DMS114 treated with DMSO at 0.1 percent for 48 hours (cell line): ENCODE results near the gene CEACAM5.
A peak's percentile ranks its signal among the peaks of the same experiment; 100 is the strongest.

Experiments used
- DNase-seq: peaks from one replicate; lab custom pipeline; 2025; ENCODE audit not compliant: unreplicated experiment; lab: John Stamatoyannopoulos, UW

Gene CEACAM5

DNA sequence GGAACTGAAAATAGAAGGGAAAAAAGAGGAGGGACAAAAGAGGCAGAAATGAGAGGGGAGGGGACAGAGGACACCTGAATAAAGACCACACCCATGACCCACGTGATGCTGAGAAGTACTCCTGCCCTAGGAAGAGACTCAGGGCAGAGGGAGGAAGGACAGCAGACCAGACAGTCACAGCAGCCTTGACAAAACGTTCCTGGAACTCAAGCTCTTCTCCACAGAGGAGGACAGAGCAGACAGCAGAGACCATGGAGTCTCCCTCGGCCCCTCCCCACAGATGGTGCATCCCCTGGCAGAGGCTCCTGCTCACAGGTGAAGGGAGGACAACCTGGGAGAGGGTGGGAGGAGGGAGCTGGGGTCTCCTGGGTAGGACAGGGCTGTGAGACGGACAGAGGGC lies at the start of gene CEACAM5:
Gene CEACAM5 (plus strand): TSS at position 146 of the 400 bp plus-strand sequence. CDS start 106 bp downstream, at position 252.
- DNase-seq, result no peak

DNA sequence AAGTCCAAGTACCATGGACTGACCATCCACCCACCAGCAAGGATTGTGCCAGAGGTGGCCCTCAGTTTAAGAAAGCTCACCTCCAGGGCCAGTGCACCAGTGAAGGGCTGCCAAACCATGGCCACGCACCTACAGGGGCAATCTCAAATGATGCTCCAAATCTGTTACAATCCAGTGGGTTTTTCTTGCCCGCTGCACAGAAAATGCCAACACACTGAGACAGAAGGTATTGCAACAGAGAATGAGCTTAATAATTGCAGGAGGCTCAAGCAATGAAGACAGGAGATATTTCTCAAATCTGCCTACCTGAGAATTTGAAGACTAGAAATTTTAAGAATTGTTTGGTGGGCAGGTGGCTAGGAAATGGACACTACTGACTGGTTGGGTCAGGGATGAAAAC lies 42.4 kb upstream of the CEACAM5 start:
- no peak for DNase-seq

DNA sequence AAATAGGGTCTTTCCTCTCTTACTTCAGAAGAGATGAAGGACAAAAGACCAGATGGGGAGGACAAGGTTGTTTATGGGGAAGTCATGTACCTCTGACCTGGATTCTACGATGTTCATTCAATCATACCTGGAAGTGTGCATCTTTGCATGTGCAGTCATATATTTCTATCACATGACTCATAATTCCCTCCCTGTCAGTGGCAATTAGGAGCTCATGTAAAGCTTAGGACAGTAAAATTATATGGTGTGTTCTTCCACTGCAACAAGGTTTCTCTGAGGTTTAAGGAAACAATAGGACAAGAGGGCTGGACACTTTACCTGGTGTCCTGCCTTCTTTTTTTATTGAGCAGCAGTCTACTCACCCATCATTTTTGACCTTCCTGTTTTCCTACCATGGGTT lies 40.1 kb upstream of the CEACAM5 start:
- no peak for DNase-seq

DNA sequence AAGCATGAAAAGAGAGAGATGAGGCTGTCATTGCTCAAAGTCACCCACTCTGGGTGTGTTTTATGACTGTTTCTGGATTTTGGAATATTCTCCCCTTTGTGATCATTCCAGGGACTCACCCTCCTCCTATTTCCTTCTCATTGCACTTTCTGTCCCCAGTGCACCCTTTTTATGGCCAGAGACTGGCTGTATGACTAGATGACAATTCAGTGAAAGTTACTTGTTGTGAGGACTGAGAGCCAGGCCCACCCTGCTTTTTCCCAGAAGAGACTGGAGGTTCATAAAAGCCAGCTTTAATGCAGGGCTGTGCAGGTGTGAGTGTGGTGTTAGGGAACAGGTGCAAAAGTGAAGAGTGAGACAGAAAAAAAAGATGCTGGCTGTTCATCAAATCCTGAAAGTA lies 37.7 kb upstream of the CEACAM5 start:
- no peak for DNase-seq

DNA sequence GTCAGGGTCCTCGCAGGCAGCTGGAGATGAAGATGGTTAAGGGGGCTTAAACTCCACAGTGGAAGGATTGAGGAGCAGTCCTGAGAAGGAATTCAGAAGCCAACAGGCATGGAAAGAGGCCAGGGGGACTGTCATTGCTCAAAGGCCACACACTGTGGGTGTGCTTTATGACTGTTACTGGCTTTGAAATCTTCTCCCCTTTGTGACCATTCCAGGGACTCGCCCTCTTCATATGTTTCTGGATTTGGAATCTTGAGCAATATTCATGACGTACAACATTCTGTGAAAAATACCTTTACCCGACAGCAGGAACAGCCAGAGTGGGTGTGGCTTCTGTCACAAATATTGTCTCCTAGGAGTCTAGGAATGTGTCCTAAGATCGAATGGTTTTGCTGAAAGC lies 36.9 kb upstream of the CEACAM5 start:
- no peak for DNase-seq

DNA sequence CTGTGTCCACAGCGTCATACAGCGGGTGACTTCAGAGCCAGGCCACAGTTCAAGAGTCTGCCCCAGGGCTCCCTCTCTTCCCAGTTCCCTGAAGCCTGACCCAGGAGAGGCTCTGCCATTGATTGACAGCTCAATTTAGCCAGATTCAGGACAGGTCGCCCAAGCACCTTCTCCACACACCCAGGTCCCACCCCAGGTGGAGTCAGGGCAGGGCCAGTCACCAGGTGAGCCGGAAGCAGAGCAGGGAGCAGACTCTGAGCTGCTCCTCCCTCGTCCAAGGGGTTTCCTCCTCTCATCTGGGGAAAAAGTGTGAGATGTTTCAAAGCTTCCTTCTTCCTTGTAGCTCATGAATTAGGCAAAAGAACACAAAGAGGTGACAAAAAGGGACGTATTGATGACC lies 26.0 kb upstream of the CEACAM5 start:
- DNase-seq, result no peak

DNA sequence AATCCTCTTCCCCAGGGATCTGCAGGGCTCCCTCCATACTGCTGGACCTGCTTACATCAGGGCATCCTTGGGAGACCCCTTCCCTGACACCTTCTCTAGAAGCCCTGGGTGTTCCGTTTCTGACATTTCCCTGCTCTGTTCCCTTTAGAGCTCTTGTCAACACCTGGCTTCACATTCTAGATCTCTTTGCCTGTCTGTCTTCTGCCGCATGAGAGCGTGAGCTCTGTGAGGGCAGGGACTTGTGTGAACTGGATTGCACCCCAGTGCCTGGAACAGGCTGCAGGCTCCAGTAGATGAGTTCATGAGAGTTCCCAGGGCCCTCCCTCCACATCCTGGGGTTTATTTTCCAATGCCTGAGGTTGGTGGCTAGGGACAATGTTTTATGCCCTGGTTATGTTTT lies 21.0 kb upstream of the CEACAM5 start:
- DNase-seq, result no peak

DNA sequence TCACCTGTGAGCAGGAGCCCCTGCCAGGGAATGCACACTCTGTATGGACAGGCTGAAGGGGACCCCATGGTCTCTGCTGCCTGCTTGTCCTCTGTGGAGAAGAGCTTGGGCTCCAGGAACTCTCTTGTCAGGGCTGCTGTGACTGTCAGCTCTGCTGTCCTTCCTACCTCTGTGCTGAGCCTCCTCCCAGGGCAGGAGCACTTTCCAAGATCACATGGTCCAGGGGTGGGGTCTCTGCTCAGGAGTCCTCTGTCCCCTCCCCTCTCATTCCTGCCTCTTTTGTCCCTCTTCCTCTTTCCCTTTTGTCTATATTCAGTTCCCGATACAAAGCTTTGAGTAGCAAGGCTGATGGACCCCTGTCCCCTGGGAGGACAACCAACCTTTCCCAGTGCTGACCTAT lies 20.3 kb upstream of the CEACAM5 start, which contains the start of gene CEACAM7:
Gene CEACAM7 (minus strand): TSS at position 173 of the 400 bp plus-strand sequence. CDS start 105 bp downstream, at position 68.
- DNase-seq, result no peak

DNA sequence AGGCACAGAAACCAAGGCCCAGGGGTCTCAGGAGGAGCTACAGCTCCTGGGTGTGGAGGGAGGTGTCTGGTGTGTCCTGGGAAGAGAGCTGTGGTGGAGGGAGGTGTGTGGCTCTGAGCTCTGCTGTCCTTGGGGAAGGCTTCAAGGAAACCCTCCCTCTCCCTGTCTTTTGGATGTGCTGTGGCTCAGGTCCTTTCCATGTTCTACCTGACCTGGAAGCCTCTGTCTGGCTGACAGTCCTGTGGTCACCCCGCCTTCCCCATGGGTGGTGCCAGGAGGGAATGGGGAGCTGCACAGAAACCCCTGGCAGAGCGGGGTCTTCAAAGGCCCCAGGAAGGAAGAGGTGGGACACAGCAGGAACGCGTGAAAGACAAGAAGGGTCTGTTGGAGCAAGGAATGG lies 19.7 kb upstream of the CEACAM5 start:
- no peak for DNase-seq

DNA sequence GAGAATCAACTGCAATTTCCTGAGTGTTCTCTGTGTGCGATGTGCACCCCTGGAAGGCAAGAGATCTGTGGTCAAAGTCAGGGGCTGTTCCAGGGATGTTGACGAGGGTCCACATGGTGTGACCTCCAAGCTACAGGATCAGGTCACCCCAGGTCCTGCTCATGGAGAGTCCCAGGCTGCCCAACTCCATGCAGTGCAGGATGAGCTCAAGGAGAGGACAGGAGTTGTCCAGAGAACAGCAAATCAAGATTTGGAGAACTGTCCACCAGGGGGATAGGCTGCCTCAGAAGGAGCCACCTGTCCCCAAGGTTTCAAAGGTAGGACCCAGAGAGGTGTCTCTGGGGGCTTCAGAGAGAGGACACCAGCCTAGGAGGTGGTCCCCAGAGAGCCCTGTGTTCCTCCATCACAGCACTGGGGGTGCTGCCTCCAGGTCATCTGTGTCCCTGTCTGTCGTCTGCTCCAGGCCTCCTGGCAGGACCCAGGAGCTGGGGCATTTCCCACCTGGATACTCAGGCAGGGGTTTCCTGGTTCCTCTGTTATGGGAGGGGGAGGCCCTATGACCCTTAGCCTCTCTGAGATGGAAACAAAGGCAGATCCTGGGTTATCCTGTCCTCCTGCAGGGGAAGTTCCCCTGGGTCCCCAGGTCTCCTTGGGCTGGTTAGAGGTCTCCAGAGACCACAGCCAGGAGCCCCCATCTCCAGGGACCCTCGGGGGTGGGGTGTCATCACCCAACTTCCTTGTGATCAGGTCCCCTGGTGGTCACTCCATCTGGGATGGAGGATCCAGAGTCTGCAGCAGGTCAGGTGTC lies 18.2 kb upstream of the CEACAM5 start:
- no peak for DNase-seq

DNA sequence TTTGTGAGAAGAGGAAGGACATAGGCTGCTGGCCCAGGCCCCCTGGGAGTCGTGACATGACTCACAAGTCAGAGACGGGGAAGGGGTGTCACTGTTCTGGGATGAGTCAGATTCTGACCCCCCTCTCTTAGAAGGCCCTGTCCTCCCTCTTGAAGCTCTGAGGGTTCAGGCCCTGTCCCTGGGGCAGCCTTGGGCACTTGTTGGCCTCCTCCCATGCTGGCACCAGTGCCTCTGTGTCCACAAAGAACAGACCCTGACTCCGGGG lies 17.7 kb upstream of the CEACAM5 start:
- DNase-seq, result no peak

DNA sequence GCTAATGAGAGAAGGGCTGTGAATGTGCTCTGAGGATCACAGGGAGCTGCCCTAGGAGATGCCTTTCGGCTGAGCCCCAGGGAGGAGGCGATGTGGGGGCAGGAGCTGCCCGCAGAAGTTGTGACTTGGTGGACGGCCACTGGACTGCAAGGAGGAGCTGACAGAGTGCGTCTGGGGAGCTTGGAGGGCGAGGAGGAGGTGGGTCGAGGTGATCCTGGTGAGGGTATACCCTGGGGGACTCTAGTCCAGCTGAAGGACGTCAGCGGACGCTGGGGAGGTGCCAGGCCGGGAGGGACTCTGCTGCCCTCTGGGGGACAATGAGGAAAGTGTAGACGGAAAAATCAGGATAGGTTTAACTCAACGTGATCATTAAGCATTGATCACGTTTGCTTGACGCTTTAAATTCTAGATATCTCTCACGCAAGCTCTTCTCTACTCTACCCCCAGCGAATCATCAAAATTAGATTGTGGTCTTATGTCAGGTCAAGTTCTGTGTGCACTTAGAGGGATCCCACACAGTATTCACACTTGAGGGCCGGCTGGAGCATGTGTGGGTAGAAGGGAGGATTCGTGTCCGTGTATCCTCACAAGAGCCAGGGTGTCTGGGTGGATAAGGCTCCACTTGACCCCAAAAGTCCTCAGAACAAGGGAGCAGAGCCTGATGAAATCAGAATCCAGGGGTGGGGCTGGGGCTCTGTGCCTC lies 17.0 kb upstream of the CEACAM5 start:
- peak; percentile 9 for DNase-seq

DNA sequence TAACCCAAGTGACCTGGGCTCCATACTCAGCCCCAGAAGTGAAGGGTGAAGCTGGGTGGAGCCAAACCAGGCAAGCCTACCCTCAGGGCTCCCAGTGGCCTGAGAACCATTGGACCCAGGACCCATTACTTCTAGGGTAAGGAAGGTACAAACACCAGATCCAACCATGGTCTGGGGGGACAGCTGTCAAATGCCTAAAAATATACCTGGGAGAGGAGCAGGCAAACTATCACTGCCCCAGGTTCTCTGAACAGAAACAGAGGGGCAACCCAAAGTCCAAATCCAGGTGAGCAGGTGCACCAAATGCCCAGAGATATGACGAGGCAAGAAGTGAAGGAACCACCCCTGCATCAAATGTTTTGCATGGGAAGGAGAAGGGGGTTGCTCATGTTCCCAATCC lies 14.2 kb upstream of the CEACAM5 start:
- DNase-seq, result no peak

DNA sequence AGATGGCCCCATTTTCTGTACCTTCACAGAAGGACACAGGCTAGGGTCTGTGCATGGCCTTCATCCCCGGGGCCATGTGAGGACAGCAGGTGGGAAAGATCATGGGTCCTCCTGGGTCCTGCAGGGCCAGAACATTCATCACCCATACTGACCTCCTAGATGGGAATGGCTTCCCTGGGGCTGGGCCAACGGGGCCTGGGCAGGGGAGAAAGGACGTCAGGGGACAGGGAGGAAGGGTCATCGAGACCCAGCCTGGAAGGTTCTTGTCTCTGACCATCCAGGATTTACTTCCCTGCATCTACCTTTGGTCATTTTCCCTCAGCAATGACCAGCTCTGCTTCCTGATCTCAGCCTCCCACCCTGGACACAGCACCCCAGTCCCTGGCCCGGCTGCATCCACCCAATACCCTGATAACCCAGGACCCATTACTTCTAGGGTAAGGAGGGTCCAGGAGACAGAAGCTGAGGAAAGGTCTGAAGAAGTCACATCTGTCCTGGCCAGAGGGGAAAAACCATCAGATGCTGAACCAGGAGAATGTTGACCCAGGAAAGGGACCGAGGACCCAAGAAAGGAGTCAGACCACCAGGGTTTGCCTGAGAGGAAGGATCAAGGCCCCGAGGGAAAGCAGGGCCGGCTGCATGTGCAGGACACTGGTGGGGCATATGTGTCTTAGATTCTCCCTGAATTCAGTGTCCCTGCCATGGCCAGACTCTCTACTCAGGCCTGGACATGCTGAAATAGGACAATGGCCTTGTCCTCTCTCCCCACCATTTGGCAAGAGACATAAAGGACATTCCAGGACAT lies 13.4 kb upstream of the CEACAM5 start:
- no peak for DNase-seq

DNA sequence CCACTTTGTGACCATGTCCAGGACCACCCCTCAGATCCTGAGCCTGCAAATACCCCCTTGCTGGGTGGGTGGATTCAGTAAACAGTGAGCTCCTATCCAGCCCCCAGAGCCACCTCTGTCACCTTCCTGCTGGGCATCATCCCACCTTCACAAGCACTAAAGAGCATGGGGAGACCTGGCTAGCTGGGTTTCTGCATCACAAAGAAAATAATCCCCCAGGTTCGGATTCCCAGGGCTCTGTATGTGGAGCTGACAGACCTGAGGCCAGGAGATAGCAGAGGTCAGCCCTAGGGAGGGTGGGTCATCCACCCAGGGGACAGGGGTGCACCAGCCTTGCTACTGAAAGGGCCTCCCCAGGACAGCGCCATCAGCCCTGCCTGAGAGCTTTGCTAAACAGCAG lies 12.7 kb upstream of the CEACAM5 start:
- no peak for DNase-seq

DNA sequence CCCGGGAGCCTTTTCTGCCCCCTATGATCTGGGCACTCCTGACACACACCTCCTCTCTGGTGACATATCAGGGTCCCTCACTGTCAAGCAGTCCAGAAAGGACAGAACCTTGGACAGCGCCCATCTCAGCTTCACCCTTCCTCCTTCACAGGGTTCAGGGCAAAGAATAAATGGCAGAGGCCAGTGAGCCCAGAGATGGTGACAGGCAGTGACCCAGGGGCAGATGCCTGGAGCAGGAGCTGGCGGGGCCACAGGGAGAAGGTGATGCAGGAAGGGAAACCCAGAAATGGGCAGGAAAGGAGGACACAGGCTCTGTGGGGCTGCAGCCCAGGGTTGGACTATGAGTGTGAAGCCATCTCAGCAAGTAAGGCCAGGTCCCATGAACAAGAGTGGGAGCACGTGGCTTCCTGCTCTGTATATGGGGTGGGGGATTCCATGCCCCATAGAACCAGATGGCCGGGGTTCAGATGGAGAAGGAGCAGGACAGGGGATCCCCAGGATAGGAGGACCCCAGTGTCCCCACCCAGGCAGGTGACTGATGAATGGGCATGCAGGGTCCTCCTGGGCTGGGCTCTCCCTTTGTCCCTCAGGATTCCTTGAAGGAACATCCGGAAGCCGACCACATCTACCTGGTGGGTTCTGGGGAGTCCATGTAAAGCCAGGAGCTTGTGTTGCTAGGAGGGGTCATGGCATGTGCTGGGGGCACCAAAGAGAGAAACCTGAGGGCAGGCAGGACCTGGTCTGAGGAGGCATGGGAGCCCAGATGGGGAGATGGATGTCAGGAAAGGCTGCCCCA lies 11.8 kb upstream of the CEACAM5 start:
- DNase-seq, result no peak

DNA sequence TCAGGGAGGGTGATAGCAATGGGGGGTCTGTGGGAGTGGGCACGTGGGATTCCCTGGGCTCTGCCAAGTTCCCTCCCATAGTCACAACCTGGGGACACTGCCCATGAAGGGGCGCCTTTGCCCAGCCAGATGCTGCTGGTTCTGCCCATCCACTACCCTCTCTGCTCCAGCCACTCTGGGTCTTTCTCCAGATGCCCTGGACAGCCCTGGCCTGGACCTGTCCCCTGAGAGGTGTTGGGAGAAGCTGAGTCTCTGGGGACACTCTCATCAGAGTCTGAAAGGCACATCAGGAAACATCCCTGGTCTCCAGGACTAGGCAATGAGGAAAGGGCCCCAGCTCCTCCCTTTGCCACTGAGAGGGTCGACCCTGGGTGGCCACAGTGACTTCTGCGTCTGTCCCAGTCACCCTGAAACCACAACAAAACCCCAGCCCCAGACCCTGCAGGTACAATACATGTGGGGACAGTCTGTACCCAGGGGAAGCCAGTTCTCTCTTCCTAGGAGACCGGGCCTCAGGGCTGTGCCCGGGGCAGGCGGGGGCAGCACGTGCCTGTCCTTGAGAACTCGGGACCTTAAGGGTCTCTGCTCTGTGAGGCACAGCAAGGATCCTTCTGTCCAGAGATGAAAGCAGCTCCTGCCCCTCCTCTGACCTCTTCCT lies 11.1 kb upstream of the CEACAM5 start:
- no peak for DNase-seq

DNA sequence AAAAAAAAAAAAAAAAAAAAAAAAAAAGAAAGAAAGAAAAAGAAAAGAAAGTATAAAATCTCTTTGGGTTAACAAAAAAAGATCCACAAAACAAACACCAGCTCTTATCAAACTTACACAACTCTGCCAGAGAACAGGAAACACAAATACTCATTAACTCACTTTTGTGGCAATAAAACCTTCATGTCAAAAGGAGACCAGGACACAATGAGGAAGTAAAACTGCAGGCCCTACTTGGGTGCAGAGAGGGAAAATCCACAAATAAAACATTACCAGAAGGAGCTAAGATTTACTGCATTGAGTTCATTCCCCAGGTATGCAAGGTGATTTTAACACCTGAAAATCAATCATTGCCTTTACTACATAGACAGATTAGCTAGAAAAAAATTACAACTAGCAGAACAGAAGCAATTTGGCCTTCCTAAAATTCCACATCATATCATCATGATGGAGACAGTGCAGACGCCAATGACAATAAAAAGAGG lies 9.6 kb upstream of the CEACAM5 start:
- DNase-seq, result no peak

DNA sequence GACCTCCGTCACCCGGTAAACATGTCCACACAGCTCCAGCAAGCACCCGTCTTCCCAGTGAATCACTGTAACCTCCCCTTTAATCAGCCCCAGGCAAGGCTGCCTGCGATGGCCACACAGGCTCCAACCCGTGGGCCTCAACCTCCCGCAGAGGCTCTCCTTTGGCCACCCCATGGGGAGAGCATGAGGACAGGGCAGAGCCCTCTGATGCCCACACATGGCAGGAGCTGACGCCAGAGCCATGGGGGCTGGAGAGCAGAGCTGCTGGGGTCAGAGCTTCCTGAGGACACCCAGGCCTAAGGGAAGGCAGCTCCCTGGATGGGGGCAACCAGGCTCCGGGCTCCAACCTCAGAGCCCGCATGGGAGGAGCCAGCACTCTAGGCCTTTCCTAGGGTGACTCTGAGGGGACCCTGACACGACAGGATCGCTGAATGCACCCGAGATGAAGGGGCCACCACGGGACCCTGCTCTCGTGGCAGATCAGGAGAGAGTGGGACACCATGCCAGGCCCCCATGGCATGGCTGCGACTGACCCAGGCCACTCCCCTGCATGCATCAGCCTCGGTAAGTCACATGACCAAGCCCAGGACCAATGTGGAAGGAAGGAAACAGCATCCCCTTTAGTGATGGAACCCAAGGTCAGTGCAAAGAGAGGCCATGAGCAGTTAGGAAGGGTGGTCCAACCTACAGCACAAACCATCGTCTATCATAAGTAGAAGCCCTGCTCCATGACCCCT lies 9.0 kb upstream of the CEACAM5 start:
- DNase-seq, result no peak

DNA sequence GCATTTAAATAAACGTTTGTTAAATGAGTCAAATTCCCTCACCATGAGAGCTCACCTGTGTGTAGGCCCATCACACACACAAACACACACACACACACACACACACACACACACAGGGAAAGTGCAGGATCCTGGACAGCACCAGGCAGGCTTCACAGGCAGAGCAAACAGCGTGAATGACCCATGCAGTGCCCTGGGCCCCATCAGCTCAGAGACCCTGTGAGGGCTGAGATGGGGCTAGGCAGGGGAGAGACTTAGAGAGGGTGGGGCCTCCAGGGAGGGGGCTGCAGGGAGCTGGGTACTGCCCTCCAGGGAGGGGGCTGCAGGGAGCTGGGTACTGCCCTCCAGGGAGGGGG lies 8.5 kb upstream of the CEACAM5 start:
- no peak for DNase-seq
